Activated CD4-positive, CD25-positive, alpha-beta regulatory T cell (primary cell): ENCODE measurements around the gene CNPY1.

Source experiments
- DNase-seq, 4 experiments: peaks; one replicate each; lab custom pipeline; 2025; lab: John Stamatoyannopoulos, UW

Gene CNPY1

DNA sequence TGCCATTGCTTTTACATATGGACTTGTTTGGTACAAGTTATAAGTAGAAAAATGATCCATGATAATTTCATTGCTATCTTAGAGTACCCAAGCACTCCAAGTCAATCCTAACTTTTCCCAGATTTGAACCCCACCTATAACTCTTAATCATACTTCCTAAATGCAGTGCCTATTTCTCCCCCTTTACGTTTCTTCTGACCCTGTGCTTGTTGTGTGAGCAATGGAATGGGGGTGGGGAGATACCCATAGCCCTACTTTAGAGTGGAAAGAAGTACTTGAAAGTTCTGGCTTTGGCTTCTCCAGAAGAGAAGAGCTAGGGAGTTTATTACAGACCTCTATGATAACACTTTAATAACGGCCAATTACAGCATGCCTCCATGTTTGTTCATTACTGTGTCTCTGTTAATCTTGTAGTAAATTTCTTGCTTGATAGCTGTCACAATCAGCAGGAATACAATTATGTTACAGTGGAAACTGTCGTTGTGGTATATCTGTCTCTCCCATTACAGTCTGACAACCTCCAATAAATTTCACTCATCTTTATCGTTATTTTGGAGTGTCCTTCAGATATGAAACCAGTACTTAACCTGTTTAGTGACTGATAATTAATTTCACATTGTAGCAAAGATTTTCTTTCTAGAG lies 34.0 kb downstream of the CNPY1 start:
- DNase-seq, result no peak

DNA sequence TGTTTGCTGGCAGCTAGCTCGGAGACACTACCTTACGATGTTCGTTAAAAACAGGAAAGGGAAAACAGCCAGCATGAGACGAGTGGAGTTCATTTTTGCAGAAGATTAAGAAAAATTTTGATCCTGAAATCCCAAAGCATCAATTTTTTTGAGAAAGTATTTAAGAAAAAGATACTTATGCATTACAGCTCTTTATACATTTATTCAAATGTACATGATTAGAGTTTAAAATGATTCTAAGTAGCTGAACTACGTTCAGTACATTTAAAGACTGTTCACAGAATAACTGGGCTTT lies 34.7 kb downstream of the CNPY1 start:
- no peak for DNase-seq

DNA sequence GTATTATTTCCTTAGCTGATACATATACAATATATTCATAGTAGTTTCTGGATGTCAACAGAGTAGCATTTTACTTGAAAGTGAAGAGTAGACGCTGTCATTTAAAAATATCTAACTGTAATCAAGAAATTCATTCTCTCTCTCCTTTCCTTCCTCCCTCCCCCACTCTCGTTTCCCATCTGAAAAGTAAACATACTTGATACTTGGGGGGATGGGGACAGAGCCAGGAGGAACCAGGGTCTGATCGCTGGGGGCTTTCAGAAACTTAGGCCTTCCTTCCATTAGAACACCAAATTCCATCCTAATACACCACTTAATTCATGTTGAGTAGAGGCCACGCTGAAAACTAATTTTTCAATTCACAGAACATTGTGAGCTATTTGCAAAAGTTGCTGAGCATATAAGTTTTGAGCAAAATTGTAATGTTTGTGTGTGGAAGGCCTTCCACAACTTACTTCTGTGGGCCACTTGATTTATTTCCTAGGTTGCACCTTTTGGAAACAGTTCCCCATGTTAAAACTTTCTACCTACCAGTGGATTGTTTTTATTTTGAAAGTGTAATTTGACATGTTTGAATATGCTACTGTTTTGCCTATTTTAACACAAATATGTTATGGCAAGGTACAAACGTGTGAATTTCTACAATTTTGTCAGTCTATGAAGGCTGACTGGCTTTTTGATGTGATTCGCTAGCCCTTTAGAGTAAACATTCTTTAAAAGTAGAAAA lies 35.2 kb downstream of the CNPY1 start:
- no peak for DNase-seq

DNA sequence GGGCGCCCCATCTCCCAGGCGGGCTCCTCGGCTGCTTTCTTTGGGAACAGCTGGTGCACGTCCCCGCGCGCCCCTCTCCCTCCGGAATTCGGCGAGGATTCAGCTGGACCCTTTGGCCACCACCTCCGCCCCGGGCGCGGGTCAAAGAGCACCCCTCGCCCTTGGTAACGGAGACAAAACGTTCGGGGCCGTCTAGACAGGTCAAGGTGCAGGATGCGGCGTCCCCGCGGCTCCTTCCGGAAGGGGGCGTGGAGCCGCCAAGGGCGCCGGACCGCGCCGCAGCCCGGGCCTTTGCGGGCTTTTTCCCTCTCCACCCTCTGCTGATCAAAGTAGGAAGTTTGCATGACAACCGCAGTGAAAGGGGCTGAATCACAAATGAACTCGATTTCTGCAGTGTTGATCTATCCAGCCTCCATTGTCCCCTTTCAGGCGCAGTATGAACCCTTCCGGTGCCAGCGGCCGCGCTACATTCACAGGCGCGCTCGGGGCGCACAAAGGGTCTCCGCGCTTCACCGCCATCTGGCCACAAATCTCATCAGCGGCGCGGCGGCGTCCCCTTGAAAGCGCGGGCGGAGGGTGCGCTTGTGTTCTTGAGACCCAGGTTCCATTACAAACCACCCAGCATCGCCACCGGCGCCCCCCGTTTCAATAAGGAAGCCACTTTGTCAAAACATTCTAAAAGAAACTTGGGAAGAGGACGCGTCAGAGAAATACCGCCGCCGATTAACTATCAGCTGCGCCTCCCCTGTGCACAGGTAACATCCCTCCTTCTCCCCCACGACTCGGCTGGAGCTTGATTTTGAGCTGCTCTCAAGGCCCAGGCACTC lies 36.4 kb downstream of the CNPY1 start:
- DNase-seq, result no peak

DNA sequence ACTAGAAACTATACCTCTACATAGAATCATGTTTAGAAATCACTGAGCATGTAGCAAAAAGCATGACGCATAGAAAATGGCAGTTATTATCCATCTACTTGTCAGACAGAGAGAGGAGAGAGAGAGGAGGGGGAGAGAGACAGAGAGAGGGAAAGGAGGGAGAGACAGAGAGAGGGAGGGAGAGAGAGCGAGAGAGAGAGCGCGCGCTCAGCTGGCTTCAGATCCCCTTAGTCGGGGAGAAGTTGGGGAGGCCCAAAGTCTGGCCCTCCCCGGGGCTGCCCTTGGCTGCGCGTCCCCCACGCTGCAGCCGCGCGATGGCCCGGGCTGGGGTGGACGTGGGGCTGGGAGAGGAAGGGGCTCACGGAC lies 37.0 kb downstream of the CNPY1 start:
- no peak for DNase-seq

DNA sequence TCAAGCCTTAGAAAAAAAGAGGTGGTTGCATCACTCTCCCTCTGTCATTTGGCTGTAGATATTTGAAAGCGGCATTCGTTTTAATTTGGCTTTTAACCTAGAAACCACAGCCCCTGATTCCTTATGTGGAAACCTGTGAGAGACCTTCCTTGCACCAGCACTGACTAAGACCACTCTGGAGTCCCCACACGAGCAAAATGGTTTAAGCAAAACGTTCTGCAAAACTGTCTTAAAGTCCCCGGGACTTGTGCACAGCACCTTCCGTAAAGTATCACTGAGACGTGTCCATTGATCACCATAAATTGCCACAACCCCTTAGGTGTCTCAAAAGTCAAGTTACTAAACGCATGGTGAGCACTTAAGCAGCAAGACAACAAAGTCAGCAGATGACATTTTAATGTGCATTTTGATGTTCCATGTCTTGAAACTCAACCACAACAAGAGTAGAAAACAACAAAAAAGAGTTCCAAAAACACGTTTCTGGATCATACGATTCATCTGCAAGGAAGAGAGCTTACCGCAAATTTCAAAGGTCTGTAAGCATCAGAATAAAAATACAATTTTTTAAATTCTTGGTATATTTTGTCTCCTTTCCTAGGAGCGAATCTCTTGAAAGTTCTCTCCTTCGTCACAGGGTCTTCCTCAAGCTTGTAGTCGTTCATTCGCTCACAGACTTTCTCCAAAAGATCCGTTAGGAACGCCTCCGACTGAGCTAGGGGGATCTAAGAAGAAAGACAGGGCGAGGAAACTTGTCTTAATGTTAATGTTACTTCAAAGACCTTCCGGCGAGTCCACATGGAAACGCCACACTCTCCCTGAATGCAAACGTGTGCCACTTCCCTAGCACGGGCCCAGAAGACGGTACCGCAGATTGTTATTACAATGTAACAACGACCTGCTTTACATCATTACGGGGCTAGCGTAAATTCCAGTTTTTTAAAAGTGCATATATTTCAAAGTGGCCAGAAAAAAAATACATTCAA lies 37.7 kb downstream of the CNPY1 start:
- no peak for DNase-seq

DNA sequence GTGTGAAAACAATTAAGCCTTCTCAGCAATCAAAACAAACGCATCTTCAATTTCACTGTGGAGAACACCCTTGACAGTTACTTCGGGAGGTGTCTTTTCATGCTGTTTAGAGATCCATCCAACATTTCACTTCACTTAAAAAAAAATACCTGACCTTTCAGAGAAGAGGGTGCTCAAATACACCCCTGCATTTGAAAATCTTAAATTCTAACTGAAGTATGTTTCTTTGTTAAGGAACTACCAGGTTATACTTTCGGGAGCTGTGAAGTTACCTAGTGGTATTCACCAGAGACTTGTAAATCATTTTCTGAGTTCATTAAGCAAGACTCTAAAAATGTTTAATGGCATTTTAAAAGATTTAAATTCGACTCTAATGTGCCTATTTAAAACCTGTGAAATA lies 38.8 kb downstream of the CNPY1 start:
- no peak for DNase-seq

DNA sequence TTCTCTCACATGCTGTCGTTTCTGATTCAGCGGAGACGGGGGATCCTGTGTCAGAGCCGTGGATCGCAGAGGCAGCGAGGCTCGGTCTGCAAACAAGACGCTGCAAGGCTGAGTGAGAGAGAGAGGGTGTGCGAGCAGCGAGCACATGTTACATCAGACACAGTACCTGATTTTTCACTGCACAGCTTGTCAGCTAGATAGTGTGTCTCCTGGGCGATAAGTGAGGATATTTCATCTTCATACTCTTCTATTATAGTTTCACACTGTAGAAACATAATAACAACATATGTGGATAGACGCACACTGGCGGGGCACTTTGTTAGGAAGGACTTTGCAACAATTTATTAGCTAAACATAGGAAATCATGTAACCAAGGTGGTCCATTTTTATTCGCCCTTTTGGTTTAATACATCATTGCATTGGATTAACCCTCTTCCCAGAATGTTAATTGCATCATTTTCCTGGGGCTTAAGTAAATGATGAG lies 39.5 kb downstream of the CNPY1 start:
- DNase-seq, result no peak

DNA sequence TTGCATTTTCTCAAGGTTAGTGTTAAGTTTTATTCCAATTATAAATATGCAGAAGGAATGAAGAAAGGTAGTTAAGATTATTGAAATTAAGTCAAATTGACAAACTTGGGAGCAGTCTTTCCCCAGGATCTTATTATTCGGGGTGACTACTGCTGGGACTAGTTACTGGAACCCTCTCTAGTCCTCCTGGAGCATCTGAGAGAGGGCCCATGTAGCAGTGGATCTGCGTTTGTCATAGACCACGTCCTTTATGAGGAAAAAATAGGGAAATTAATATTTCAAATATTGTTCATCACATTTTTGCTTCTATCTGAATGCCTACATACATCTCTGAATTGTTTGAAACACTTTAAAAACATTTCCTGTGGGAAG lies 41.0 kb downstream of the CNPY1 start:
- DNase-seq, result no peak

DNA sequence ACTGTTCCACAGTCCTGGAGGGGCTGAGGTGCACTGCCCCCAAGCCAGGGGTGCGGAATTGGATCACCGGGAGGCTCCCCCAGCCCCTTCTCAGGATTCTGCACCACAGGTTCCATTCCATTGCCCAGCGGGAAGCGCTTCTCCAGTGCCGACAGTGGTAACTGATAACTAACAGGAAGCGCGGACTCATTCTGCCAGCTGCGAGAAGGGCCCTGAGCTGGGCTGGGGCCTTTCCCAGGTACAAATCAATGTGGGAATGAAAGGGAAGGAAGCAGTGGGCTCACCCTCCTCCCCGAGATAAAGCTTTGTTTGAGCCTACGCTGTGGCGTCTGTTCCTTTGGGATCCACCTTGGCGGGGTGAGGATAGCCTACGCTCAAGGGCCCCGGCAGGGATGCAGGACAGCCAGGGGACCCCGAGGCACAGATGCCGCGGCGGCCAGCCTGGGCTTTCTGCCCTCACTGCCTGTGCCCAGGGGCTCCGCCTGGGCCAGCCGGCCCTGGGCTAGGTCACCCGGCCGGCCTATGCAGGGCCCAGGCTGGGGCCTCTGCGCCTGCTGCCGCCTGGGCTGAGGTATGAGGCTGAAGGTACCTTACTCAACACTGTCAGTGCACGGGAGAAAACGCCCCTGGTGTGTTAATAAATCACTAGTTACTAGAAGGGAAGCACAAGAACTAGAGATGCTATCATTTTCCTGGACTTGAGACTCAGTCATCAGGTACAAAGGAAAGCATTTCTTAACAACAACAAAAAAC lies 49.0 kb downstream of the CNPY1 start:
- no peak for DNase-seq

DNA sequence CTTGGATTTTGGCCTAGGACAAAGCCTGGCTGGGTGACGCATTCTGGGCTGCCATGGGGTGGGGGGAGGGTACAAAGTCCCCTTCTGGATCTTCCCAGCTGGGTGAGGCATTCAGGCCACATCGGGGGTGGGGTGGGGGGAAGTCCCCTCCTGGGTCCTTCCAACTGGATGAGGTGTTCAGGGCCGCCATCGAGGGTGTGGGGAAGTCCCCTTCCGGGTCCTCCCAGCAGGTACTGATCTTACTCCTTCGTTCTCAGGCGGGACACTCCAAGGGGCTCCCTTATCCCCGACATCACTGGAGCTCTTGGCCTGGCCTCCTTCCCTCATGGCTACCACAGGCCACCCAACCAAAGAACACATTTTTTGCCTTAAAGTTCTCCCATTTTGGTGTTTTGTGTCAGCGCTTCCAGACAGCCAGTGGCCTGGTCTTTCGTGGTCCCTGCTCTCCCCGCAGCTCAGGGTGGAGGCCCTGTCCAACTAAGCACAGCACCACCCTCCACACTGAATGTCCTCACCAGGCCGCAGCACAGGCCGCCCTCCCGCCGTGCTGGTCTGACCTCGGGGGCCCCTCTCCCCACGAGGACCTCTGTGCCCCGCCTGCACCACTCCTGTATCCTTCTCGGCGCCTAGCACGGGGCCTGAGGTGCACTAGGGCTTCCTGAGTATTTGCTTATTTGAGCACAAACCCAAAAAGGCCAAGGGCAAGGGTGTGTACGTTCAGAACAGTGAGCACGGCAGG lies 49.9 kb downstream of the CNPY1 start:
- no peak for DNase-seq

DNA sequence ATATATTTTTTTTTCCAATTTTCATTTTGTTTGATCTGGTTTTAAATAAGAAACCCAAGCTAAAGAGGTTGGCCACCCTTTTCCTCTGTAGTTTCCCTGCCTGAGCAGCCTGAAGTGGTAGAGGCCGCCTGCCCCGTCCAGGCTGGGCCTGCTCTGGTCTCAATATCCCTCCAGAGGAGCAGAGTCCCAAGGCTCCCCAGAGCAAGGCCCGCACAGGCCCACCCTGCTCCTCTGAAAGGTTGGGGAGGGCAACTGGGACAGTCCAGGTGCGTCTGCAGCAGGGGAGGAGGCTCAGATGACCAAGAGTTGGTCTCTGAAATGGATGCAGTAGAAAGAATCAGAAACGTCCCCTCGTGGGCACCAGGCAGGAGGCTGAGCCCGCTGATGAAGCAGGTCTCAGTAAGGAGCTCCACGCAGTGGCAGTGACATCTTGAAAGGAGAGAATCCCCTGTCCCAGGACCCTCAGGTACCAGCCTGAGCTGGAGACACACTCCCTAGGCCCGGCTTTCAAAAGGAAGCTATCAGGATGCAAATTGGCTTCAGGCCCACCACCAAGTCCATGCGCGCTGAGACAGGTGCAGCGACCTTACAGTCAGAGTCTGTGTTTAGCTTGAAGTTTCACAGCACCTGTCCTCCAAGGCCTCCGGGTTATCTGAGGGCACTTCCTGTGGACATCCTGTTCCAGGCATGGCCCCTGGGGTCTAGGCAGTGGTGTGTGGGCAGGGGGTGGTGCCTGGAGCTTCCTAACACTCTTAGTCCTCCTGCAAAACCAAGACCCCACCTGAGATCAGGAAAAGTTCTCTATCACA lies 50.7 kb downstream of the CNPY1 start:
- no peak for DNase-seq

GRCh38 chr7:155494551-155494950 lies 51.8 kb downstream of the CNPY1 start:
- DNase-seq, result no peak

GRCh38 chr7:155493744-155494538 lies 52.4 kb downstream of the CNPY1 start:
- DNase-seq, result no peak

DNA sequence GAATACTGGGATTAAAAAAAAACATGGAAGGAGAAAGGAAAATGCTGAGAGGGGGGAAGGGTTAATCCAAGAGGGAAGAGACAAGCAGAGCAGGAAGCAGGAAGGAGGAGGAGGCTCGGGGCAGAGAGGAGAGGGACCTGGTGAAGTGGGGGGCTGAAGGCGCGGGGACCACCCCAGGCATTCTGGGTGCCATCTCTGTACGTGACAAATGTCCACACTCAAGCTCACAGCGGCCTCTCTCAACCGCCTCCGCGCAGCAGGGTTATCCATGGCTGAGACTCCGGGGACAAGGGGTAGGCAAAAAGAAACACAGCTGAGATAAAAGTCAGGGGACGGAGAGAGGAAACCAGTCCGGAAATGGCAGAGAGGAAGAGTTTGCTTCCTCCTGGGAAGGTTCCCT lies 54.5 kb downstream of the CNPY1 start:
- no peak for DNase-seq

- DNase-seq, result no peak
Measured at GRCh38 chr7:155490697-155491628, 55.4 kb downstream of the CNPY1 start.

DNA sequence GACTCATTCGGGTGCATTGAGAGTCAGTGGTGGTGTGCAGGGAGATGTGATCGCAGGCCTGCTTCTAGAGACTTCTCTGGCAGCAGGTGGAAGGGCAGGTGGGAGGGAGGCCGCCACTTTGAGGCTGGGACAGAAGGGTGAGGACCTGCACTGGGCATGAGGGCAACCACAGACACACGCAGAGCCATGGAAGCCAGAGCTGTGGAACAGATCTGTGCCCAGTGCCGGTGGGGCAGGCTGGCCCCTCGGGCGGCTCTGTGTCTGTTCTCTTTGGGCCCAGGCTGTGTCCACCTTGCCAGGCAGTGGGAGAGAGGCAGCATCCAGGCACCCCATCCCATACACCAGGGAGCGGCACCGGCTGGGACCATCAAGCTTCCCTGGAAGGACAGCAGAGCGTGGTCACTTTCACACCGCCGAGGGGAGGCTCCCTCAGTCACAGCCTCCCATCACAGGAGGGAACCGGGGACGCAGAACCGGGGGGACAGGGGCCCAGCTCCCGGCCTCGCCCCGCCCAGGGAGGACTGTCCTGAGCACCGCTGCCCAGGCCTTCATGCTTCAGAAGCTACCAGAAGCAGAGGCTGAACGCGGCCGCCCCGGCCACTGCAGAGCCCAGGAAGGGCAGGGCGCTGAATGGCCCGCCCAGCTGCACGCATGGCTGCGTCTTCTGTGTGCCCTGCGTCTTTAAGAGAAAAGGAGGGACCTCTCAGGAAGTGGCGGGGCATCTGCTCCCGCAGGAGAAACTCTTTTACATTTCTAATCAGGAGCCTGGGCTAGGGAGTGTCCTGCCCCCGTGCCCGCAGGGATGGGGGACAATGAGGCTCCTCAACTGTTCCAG lies 56.3 kb downstream of the CNPY1 start:
- no peak for DNase-seq
